Esophagus squamous epithelium (tissue), 4 donors: ENCODE data around the gene SCARB1.
"Not testable (repeated sequence)": the region's sequence is repeated elsewhere in the genome, so short reads cannot be mapped to it uniquely, and the experiment has no call there.

Source experiments
- CTCF ChIP-seq, 6 experiments: fragments of 450-650 bp in 4 of 6; fragments of 200-600 bp in 2 of 6; sonication (generic) in 2 of 6; IDR thresholded peaks; one replicate each; pipeline ENCODE4 v1.5.1; 2016 to 2019; ENCODE audit warnings: antibody characterized with exemption in 6 of 6, mild to moderate bottlenecking in 4 of 6, moderate library complexity in 4 of 6
- POLR2A ChIP-seq, 4 donors: fragments of 450-650 bp; IDR thresholded peaks; one replicate each; pipeline ENCODE4 v1.6.1; 2017; ENCODE audit warnings: antibody characterized with exemption in 4 of 4, mild to moderate bottlenecking in 4 of 4, moderate library complexity in 3 of 4

- not testable (repeated sequence) for TF ChIP-seq POLR2A, CTCF (IDR thresholded peaks at IDR 0.05)
Measured at GRCh38 chr12:124880335-124880734, 16.7 kb upstream of the SCARB1 start.
